Measurements from ENCODE around the gene OCIAD2. TPM values are rescaled to one million over a fixed set of nuclear protein-coding genes. Genes with fewer than 3 reads are reported as not detected.

OCIAD2 gene
- total RNA-seq, 1 experiment from 2014 or later = 64.0 TPM

DNA sequence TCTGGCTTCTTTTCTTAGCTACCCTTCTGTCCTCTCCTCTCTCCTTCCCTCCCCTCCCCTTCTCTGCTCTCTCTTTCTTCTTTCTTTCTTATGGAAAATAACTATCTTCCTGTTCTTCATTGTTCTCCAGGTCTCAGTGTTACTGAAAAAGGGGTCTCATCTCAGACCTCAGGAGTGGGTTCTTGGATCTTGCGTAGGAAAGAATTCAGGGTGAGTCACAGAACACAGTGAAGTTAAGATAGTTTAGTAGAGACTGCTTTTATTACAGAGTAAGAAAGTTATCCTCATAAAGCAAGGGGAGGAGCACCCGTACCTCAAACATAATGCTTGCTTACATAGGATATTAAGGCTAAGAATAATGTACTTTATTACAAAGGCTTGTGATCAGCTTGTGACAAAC lies 47.7 kb upstream of the OCIAD2 start:
- ChIA-PET POLR2A (no interaction called here), CTCF (interaction anchor here (1.5 kb wide), 1 partner anchor 10 kb away, joined by 7 read pairs; no protein-coding TSS in a partner anchor), RAD21 (ENCODE audit: low non-redundant PET in 1 of 2, low total read pairs in 2 of 2, uncharacterized antibody in 2 of 2, unreplicated experiment in 2 of 2) (no interaction called here)
- H3K27ac ChIP-seq (ENCODE audit: low read depth, low read length) = peak overlapping the region; percentile 54; the same call in 1 of the 2 replicates
- peak overlapping the region in 1 of 2 experiments; percentile 17; a peak in 2 of 4 replicates for H3K4me3 ChIP-seq (replicated peaks in 1 of 2; ENCODE audit: low read depth in 1 of 2, low read length in 2 of 2)
- no peaks in the 10 kb centered on the region for H4K20me1 ChIP-seq (ENCODE audit: insufficient read depth)
- no peaks in the 10 kb centered on the region for H3K27me3 ChIP-seq (ENCODE audit: insufficient read depth, low read length)
- H3K36me3 ChIP-seq (ENCODE audit: control insufficient read depth in 1 of 2, insufficient read depth in 2 of 2, low read length in 2 of 2) = no peaks in the 10 kb centered on the region
- TF ChIP-seq YY1 (IDR thresholded peaks at IDR 0.05; ENCODE audit: extremely low read depth, insufficient replicate concordance, low read depth, low read length) = no peak
- TF ChIP-seq, protein P1, sequence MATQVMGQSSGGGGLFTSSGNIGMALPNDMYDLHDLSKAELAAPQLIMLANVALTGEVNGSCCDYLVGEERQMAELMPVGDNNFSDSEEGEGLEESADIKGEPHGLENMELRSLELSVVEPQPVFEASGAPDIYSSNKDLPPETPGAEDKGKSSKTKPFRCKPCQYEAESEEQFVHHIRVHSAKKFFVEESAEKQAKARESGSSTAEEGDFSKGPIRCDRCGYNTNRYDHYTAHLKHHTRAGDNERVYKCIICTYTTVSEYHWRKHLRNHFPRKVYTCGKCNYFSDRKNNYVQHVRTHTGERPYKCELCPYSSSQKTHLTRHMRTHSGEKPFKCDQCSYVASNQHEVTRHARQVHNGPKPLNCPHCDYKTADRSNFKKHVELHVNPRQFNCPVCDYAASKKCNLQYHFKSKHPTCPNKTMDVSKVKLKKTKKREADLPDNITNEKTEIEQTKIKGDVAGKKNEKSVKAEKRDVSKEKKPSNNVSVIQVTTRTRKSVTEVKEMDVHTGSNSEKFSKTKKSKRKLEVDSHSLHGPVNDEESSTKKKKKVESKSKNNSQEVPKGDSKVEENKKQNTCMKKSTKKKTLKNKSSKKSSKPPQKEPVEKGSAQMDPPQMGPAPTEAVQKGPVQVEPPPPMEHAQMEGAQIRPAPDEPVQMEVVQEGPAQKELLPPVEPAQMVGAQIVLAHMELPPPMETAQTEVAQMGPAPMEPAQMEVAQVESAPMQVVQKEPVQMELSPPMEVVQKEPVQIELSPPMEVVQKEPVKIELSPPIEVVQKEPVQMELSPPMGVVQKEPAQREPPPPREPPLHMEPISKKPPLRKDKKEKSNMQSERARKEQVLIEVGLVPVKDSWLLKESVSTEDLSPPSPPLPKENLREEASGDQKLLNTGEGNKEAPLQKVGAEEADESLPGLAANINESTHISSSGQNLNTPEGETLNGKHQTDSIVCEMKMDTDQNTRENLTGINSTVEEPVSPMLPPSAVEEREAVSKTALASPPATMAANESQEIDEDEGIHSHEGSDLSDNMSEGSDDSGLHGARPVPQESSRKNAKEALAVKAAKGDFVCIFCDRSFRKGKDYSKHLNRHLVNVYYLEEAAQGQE (IDR thresholded peaks at IDR 0.05; ENCODE audit: low read depth) = no peak
- TF ChIP-seq EGR1 (IDR thresholded peaks at IDR 0.05; ENCODE audit: low read depth) = no peak
- no peak for TF ChIP-seq TCF7L2 (IDR thresholded peaks at IDR 0.05; ENCODE audit: borderline replicate concordance, extremely low read depth, insufficient read depth, insufficient read length)
- TF ChIP-seq CEBPB (IDR thresholded peaks at IDR 0.05; ENCODE audit: low read depth) = no peak
- TF ChIP-seq SIN3A (IDR thresholded peaks at IDR 0.05; ENCODE audit: low read depth) = no peak
- TF ChIP-seq FOSL1 (IDR thresholded peaks at IDR 0.05; ENCODE audit: low read depth) = no peak
- no peak for TF ChIP-seq CBX3 (IDR thresholded peaks at IDR 0.05; ENCODE audit: low read depth)
- no peak for TF ChIP-seq POLR2AphosphoS5 (IDR thresholded peaks at IDR 0.05; ENCODE audit: low read depth, low read length)
- peaks cover 11 to 28% of the 10 kb centered on the region in 2 experiments; a peak in 3 of 4 replicates for H3K4me1 ChIP-seq (ENCODE audit: control insufficient read depth in 1 of 2, insufficient read depth in 2 of 2, low read length in 2 of 2)
- no peaks in the 10 kb centered on the region for H3K79me2 ChIP-seq (ENCODE audit: insufficient read depth, low read length)
- intact Hi-C loops (cut with micrococcal nuclease) = loop anchor here (1.0 kb wide), 1 partner anchor 10 kb away; no protein-coding TSS in a partner anchor
- H3K4me2 ChIP-seq (ENCODE audit: low read length) = peak overlapping the region; percentile 63
- H3K9me3 ChIP-seq (ENCODE audit: control insufficient read depth in 1 of 2, insufficient read depth in 1 of 2, low read depth in 1 of 2, low read length in 2 of 2) = peaks cover 0 to 5% of the 10 kb centered on the region in 2 experiments; a peak in 1 of 4 replicates
- peak overlapping the region; percentile 15 for H3K9ac ChIP-seq (ENCODE audit: low read length)
- peak overlapping the region; percentile 82 for H2AFZ ChIP-seq (ENCODE audit: low read depth, low read length, poor library complexity, severe bottlenecking)
- DNase-seq (ENCODE audit: low read depth, low spot score) = no peak
- H3K9me2 ChIP-seq (ENCODE audit: insufficient read depth) = no peaks in the 10 kb centered on the region
- ATAC-seq = peak; percentile 58
- no TSS peak for BruUV-seq (replicated peaks)
